Gastroesophageal sphincter (tissue), 4 donors: ENCODE data around the gene AKAP12. TPM values are rescaled to one million over a fixed set of nuclear protein-coding genes. Genes with fewer than 3 reads are reported as not detected.
A peak's percentile ranks its signal among the peaks of the same experiment; 100 is the strongest.

Source experiments
- ATAC-seq: fragments of 150-250 bp; one replicate; pipeline ENCODE4 v1.9.1; 2016; ENCODE audit warnings: mild to moderate bottlenecking, moderate library complexity
- H3K27ac ChIP-seq, 4 donors: fragments of 200-600 bp; sonication (generic) in 3 of 4; 1 replicate in 3 of 4; 2 replicates in 1 of 4; pipeline ENCODE4 v1.5.1; 2016 to 2019
- H3K27me3 ChIP-seq: fragments of 200-600 bp; sonication (generic); one replicate; pipeline ENCODE4 v1.5.1; 2019
- H3K36me3 ChIP-seq, 2 donors: fragments of 200-600 bp; sonication (generic); one replicate each; pipeline ENCODE4 v1.5.1; 2019; ENCODE audit warnings: control low read depth in 1 of 2
- H3K4me1 ChIP-seq, 3 donors: fragments of 200-600 bp; sonication (generic); 1 replicate in 2 of 3; 2 replicates in 1 of 3; pipeline ENCODE4 v1.5.1; 2016 to 2019; ENCODE audit warnings: control low read depth in 2 of 3
- H3K4me3 ChIP-seq, 2 donors: fragments of 200-600 bp; sonication (generic); one replicate each; pipeline ENCODE4 v1.5.1; 2019; ENCODE audit warnings: mild to moderate bottlenecking in 1 of 2, moderate library complexity in 1 of 2
- H3K9me3 ChIP-seq, 3 donors: fragments of 200-600 bp; sonication (generic); one replicate each; pipeline ENCODE4 v1.5.1; 2017 to 2019; ENCODE audit warnings: control low read depth in 2 of 3
- CTCF ChIP-seq, 4 experiments: fragments of 200-600 bp in 2 of 4; fragments of 450-650 bp in 2 of 4; sonication (generic) in 1 of 4; IDR thresholded peaks; one replicate each; pipeline ENCODE4 v1.5.1; 2017 to 2019; ENCODE audit warnings: antibody characterized with exemption in 4 of 4, mild to moderate bottlenecking in 2 of 4, moderate library complexity in 2 of 4
- EP300 ChIP-seq: sonication (generic); formaldehyde crosslinking; IDR thresholded peaks from one replicate; pipeline ENCODE4 v1.6.1; 2017; ENCODE audit warnings: antibody characterized with exemption, mild to moderate bottlenecking
- POLR2A ChIP-seq, 2 donors: fragments of 450-650 bp; IDR thresholded peaks; one replicate each; pipeline ENCODE4 v1.6.1; 2017; ENCODE audit warnings: antibody characterized with exemption in 2 of 2, mild to moderate bottlenecking in 2 of 2, moderate library complexity in 1 of 2
- POLR2AphosphoS5 ChIP-seq: sonication (generic); formaldehyde crosslinking; IDR thresholded peaks from one replicate; pipeline ENCODE4 v1.6.1; 2017; ENCODE audit warnings: antibody characterized with exemption
- WGBS, 2 donors: methylation state at CpG; one replicate each; pipeline ENCODE4 v1.1.5; 2018; ENCODE audit warnings: low coverage in 1 of 2; 5-methylcytosine and 5-hydroxymethylcytosine counted together
- total RNA-seq, 4 donors: library from RNA; depleted of rRNA; stranded (reverse); fragments of >200 nt; gene quantifications; one replicate each; pipeline ENCODE4 v1.1.0, GENCODE V29; 2016

Gene AKAP12
- total RNA-seq, 4 donors from 2014 or later, result 150 to 245 (median 185) TPM

DNA sequence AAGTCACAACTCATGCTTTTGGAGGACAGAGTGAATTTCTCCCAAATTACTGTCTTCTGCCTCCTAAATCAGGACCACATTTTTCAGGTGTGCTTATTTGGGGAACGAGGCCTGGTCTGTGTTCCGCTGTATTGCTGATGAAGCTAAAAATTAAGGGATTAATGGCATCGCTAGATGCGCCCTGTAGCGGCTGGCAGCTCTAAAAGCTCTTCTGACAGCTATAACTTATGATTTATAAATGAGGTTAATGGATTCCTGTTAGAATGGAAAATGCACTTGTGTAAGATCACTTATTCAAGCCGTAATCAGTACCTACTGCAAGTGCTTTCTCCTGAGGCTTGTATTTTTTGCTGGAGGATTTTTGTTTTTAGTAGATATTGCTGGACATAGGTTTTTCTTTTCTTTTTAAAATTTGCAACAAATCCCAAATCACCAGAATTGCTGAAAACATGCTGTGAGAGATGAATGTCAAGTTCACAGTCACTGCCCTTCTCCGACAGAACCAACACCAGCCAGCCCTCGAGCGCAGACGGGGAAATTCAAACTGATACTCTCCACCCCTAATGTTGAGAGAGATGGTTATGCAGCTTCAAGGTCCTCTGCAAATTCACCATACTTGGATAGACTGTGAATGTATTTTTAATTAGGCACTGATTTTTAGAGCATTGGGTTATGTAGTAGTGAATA lies 49.1 kb downstream of the AKAP12 start:
- H3K4me3 ChIP-seq, result no peak overlapping the region
- no peaks in the 10 kb centered on the region for H3K9me3 ChIP-seq
- no peaks in the 10 kb centered on the region for H3K36me3 ChIP-seq
- 48 to 61% methylated on average over 6 to 10 of the region's 10 CpGs for WGBS, 2 donors
- H3K27me3 ChIP-seq, result no peaks in the 10 kb centered on the region
- H3K27ac ChIP-seq, result peak overlapping the region in 2 of 4 donors; percentile 83 to 87
- peaks cover 14 to 83% (median 32%) of the 10 kb centered on the region in 3 donors for H3K4me1 ChIP-seq
- TF ChIP-seq POLR2A (IDR thresholded peaks at IDR 0.05), result no peak
- TF ChIP-seq POLR2AphosphoS5, result no peak
- TF ChIP-seq EP300, result no peak
- TF ChIP-seq CTCF (IDR thresholded peaks at IDR 0.05), result no peak
- no peak for ATAC-seq

GRCh38 chr6:151289399-151290007 lies 49.7 kb downstream of the AKAP12 start:
- Histone ChIP-seq H3K4me1 (peaks cover 14 to 87% (median 32%) of the 10 kb centered on the region in 3 donors), H3K27me3 (no peaks in the 10 kb centered on the region), H3K27ac (peak overlapping the region; percentile 27 to 94 (median 85)), H3K9me3 (no peaks in the 10 kb centered on the region), H3K4me3 (no peak overlapping the region), H3K36me3 (no peaks in the 10 kb centered on the region)
- WGBS, 2 donors, result 87 to 92% methylated on average over 1 to 2 of the region's 2 CpGs
- no peak for TF ChIP-seq POLR2AphosphoS5
- TF ChIP-seq EP300, result no peak
- no peak for TF ChIP-seq POLR2A (IDR thresholded peaks at IDR 0.05)
- TF ChIP-seq CTCF (IDR thresholded peaks at IDR 0.05), result no peak
- no peak for ATAC-seq

- Histone ChIP-seq H3K36me3 (no peaks in the 10 kb centered on the region), H3K4me1 (peaks cover 14 to 85% (median 22%) of the 10 kb centered on the region in 3 donors), H3K27me3 (no peaks in the 10 kb centered on the region), H3K27ac (peak overlapping the region; percentile 83 to 94 (median 85)), H3K4me3 (no peak overlapping the region), H3K9me3 (no peaks in the 10 kb centered on the region)
- ATAC-seq, result peak; percentile 89
- TF ChIP-seq POLR2AphosphoS5 (peak; percentile 93), EP300 (peak; percentile 94), CTCF (IDR thresholded peaks at IDR 0.05) (no peak)
- WGBS, 2 donors, result 26 to 58% methylated on average over 7 to 9 of the region's 11 CpGs
These were observed 51.3 kb downstream of the AKAP12 start for GRCh38 chr6:151290877-151291721.

GRCh38 chr6:151291722-151292059 lies 51.9 kb downstream of the AKAP12 start:
- no peak for TF ChIP-seq POLR2A (IDR thresholded peaks at IDR 0.05)
- TF ChIP-seq CTCF (IDR thresholded peaks at IDR 0.05), result no peak
- TF ChIP-seq EP300, result no peak
- TF ChIP-seq POLR2AphosphoS5, result no peak
- Histone ChIP-seq H3K4me1 (peaks cover 14 to 84% (median 19%) of the 10 kb centered on the region in 3 donors), H3K4me3 (no peak overlapping the region), H3K36me3 (no peaks in the 10 kb centered on the region), H3K27ac (peak overlapping the region; percentile 83 to 94 (median 85)), H3K27me3 (no peaks in the 10 kb centered on the region), H3K9me3 (no peaks in the 10 kb centered on the region)
- ATAC-seq, result peak; percentile 49
- 32 to 38% methylated on average over 2 of the region's 2 CpGs for WGBS, 2 donors
